Measurements from ENCODE around the gene PRSS38. TPM values are rescaled to one million over a fixed set of nuclear protein-coding genes. Genes with fewer than 3 reads are reported as not detected.

The PRSS38 gene
- total and polyA plus RNA-seq, 2 experiments from 2014 or later = not detected

DNA sequence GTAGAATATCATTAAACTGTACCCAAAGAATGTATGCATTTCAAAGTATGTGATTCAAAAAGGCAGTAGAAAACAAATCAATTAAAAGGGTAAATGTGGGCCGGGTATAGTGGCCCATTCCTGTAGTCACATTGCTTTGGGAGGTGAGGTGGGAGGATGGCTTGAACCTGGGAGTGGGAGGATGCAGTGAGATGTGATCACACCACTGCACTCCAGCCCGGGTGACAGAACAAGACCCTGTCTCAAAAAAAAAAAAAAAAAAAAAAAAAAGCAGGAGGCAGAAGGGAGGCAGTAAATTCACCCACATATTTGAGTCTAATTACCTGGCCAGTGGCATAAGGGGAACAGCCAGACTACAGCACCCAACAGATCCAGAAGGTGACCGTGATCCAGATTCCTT lies 17.9 kb upstream of the PRSS38 start (continued):
- TF ChIP-seq, protein P1, sequence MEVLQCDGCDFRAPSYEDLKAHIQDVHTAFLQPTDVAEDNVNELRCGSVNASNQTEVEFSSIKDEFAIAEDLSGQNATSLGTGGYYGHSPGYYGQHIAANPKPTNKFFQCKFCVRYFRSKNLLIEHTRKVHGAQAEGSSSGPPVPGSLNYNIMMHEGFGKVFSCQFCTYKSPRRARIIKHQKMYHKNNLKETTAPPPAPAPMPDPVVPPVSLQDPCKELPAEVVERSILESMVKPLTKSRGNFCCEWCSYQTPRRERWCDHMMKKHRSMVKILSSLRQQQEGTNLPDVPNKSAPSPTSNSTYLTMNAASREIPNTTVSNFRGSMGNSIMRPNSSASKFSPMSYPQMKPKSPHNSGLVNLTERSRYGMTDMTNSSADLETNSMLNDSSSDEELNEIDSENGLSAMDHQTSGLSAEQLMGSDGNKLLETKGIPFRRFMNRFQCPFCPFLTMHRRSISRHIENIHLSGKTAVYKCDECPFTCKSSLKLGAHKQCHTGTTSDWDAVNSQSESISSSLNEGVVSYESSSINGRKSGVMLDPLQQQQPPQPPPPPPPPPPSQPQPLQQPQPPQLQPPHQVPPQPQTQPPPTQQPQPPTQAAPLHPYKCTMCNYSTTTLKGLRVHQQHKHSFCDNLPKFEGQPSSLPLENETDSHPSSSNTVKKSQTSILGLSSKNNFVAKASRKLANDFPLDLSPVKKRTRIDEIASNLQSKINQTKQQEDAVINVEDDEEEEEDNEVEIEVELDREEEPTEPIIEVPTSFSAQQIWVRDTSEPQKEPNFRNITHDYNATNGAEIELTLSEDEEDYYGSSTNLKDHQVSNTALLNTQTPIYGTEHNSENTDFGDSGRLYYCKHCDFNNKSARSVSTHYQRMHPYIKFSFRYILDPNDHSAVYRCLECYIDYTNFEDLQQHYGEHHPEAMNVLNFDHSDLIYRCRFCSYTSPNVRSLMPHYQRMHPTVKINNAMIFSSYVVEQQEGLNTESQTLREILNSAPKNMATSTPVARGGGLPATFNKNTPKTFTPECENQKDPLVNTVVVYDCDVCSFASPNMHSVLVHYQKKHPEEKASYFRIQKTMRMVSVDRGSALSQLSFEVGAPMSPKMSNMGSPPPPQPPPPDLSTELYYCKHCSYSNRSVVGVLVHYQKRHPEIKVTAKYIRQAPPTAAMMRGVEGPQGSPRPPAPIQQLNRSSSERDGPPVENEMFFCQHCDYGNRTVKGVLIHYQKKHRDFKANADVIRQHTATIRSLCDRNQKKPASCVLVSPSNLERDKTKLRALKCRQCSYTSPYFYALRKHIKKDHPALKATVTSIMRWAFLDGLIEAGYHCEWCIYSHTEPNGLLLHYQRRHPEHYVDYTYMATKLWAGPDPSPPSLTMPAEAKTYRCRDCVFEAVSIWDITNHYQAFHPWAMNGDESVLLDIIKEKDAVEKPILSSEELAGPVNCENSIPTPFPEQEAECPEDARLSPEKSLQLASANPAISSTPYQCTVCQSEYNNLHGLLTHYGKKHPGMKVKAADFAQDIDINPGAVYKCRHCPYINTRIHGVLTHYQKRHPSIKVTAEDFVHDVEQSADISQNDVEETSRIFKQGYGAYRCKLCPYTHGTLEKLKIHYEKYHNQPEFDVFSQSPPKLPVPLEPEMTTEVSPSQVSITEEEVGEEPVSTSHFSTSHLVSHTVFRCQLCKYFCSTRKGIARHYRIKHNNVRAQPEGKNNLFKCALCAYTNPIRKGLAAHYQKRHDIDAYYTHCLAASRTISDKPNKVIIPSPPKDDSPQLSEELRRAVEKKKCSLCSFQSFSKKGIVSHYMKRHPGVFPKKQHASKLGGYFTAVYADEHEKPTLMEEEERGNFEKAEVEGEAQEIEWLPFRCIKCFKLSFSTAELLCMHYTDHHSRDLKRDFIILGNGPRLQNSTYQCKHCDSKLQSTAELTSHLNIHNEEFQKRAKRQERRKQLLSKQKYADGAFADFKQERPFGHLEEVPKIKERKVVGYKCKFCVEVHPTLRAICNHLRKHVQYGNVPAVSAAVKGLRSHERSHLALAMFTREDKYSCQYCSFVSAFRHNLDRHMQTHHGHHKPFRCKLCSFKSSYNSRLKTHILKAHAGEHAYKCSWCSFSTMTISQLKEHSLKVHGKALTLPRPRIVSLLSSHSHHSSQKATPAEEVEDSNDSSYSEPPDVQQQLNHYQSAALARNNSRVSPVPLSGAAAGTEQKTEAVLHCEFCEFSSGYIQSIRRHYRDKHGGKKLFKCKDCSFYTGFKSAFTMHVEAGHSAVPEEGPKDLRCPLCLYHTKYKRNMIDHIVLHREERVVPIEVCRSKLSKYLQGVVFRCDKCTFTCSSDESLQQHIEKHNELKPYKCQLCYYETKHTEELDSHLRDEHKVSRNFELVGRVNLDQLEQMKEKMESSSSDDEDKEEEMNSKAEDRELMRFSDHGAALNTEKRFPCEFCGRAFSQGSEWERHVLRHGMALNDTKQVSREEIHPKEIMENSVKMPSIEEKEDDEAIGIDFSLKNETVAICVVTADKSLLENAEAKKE (CRISPR knock-in tag; IDR thresholded peaks at IDR 0.05) = no peak
- TF ChIP-seq ZNF331 (CRISPR knock-in tag; IDR thresholded peaks at IDR 0.05; ENCODE audit: low read depth) = no peak

DNA sequence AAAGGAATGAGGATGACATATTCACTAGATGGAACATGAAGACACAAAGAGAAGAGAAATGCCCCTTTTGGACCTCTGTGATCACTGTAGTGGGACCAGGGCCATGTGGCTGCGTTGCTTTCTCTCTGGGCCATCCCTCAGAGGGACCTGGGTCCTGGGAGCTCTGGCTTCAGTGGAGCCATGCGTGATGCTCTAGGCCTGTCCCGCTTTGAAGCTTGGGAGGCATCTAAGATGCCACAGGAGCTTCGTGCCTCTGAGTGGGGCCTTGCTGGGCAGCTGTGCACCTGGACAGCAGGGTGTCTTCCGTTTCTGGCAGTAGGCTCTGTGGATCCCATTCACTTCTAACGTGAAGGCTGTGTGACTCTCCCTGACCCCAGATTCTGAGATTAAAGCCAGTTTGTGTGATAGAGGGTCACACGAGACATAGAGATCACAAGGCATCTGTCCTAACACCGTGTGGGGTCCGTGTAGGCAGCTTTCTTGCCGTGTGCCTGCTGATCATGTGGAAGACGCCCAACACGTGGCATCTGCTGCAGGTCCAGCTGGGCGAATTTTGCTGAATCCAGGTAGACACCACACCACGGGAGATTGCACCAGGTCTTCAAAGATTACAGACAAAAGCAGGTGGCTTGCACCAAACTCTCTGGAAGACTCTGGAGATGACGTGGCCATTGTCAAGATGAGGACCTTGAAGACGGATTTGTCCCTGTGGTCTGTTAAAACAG lies 17.2 kb upstream of the PRSS38 start:
- Mint-ChIP-seq H3K9me3 (no peaks in the 10 kb centered on the region), H3K27ac (no peak overlapping the region), H3K27me3 (ENCODE audit: insufficient read depth, low read depth, poor library complexity) (peaks cover 2% of the 10 kb centered on the region), H3K36me3 (ENCODE audit: low read depth) (no peaks in the 10 kb centered on the region), H3K4me3 (no peak overlapping the region), H3K4me1 (peaks cover 13% of the 10 kb centered on the region; the same call in 2 of the 3 replicates)
- Histone ChIP-seq H3K4me3 (no peak overlapping the region), H3K4me2 (no peak overlapping the region), H3K27me3 (ENCODE audit: insufficient read depth) (no peaks in the 10 kb centered on the region), H3K9me2 (ENCODE audit: insufficient read depth) (no peaks in the 10 kb centered on the region), H3F3A (replicated peaks; ENCODE audit: low read depth) (no peaks in the 10 kb centered on the region), H3K79me2 (replicated peaks; ENCODE audit: insufficient read depth) (no peaks in the 10 kb centered on the region), H3K36me3 (ENCODE audit: insufficient read depth) (no peaks in the 10 kb centered on the region), H3K27ac (ENCODE audit: low read depth) (no peak overlapping the region), H4K20me1 (replicated peaks; ENCODE audit: insufficient read depth) (no peaks in the 10 kb centered on the region; the same call in 1 of the 2 replicates), H2AFZ (no peak overlapping the region), H3K4me1 (ENCODE audit: insufficient read depth) (peaks cover 14% of the 10 kb centered on the region)
- ATAC-seq (no peak), DNase-seq (ENCODE audit: low spot score) (no peak)
- TF ChIP-seq NANOG (IDR thresholded peaks at IDR 0.05; ENCODE audit: borderline replicate concordance) (no peak), JUNB (IDR thresholded peaks at IDR 0.05; ENCODE audit: unreplicated experiment) (no peak), EZH2 (IDR thresholded peaks at IDR 0.05; ENCODE audit: low read depth, unreplicated experiment) (no peak)
- TF ChIP-seq, protein P2, sequence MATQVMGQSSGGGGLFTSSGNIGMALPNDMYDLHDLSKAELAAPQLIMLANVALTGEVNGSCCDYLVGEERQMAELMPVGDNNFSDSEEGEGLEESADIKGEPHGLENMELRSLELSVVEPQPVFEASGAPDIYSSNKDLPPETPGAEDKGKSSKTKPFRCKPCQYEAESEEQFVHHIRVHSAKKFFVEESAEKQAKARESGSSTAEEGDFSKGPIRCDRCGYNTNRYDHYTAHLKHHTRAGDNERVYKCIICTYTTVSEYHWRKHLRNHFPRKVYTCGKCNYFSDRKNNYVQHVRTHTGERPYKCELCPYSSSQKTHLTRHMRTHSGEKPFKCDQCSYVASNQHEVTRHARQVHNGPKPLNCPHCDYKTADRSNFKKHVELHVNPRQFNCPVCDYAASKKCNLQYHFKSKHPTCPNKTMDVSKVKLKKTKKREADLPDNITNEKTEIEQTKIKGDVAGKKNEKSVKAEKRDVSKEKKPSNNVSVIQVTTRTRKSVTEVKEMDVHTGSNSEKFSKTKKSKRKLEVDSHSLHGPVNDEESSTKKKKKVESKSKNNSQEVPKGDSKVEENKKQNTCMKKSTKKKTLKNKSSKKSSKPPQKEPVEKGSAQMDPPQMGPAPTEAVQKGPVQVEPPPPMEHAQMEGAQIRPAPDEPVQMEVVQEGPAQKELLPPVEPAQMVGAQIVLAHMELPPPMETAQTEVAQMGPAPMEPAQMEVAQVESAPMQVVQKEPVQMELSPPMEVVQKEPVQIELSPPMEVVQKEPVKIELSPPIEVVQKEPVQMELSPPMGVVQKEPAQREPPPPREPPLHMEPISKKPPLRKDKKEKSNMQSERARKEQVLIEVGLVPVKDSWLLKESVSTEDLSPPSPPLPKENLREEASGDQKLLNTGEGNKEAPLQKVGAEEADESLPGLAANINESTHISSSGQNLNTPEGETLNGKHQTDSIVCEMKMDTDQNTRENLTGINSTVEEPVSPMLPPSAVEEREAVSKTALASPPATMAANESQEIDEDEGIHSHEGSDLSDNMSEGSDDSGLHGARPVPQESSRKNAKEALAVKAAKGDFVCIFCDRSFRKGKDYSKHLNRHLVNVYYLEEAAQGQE (IDR thresholded peaks at IDR 0.05; ENCODE audit: unreplicated experiment) = no peak
